COLO668 (cell line): ENCODE results near the gene DUOXA1.

Experiments
- DNase-seq: peaks from one replicate; lab custom pipeline; 2025; ENCODE audit not compliant: unreplicated experiment; lab: John Stamatoyannopoulos, UW

Gene DUOXA1

GRCh38 chr15:45132844-45133560 lies 3.3 kb upstream of the DUOXA1 start:
- no peak for DNase-seq

- DNase-seq: no peak
Measured at GRCh38 chr15:45131510-45131909, 1.8 kb upstream of the DUOXA1 start.

- DNase-seq: no peak
Measured at GRCh38 chr15:45130291-45131000, 767 bp upstream of the DUOXA1 start.

- DNase-seq: no peak
Measured at GRCh38 chr15:45128971-45129639, 574 bp downstream of the DUOXA1 start.

- DNase-seq: peak; percentile 34
Measured at GRCh38 chr15:45126535-45127158, 3.0 kb downstream of the DUOXA1 start.

- no peak for DNase-seq
Measured at GRCh38 chr15:45123397-45123796, 6.3 kb downstream of the DUOXA1 start.

GRCh38 chr15:45122719-45123118 lies 7.0 kb downstream of the DUOXA1 start:
- DNase-seq: no peak

- no peak for DNase-seq
Measured at GRCh38 chr15:45121706-45122417, 7.8 kb downstream of the DUOXA1 start.

- no peak for DNase-seq
Measured at GRCh38 chr15:45121020-45121419, 8.7 kb downstream of the DUOXA1 start.

GRCh38 chr15:45120081-45120972 lies 9.4 kb downstream of the DUOXA1 start:
- DNase-seq: no peak

- DNase-seq: no peak
Measured at GRCh38 chr15:45118996-45119395, 10.7 kb downstream of the DUOXA1 start.

- peak; percentile 85 for DNase-seq
Measured at GRCh38 chr15:45118131-45118588, 11.5 kb downstream of the DUOXA1 start.

- DNase-seq: no peak
Measured at GRCh38 chr15:45117308-45118130, 12.2 kb downstream of the DUOXA1 start.

- DNase-seq: no peak
Measured at GRCh38 chr15:45116482-45117307, 13.0 kb downstream of the DUOXA1 start.

- no peak for DNase-seq
Measured at GRCh38 chr15:45116006-45116481, 13.6 kb downstream of the DUOXA1 start.

GRCh38 chr15:45115312-45115820 lies 14.3 kb downstream of the DUOXA1 start:
- no peak for DNase-seq

- DNase-seq: no peak
Measured at GRCh38 chr15:45114751-45115085, 15.0 kb downstream of the DUOXA1 start.
